ENCODE measurements around the gene SNHG17. TPM values are rescaled to one million over a fixed set of nuclear protein-coding genes. Genes with fewer than 3 reads are reported as not detected.
"Not testable (repeated sequence)": the region's sequence is repeated elsewhere in the genome, so short reads cannot be mapped to it uniquely, and the experiment has no call there.

SNHG17 gene
- total RNA-seq, 1 donor from 2014 or later, result 57.0 TPM

DNA sequence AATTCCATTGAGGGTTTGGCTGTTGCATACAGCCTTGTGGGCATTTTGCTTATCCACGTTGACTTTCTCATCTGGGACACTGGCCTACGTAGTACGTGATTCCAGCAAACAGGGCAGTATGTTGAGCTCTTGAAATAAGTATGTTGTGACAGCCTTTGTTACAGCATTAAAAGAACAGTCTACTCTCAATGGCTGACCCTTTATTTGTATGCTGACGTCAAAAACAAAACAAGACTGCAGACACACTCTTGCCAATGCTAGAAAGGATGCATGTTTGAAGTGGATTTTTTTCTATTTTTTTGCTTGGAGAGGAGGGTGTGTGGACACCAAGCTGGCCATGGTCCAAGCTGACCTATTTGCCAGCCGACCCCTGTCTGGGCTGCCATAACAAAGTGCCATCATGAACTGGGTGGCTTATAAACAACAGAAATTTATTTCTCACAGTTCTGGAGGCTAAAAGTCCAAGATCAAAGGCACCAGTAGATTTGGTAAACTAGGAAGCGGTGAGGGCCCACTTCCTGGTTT lies 10.8 kb upstream of the SNHG17 start:
- H3K4me3 Mint-ChIP-seq, result peak overlapping the region; percentile 91
- no peak for TF ChIP-seq CTCF (conservative IDR thresholded peaks at IDR 0.05)
- no peaks in the 10 kb centered on the region for H3K9me3 Mint-ChIP-seq
- peak overlapping the region; percentile 72 for H3K27ac Mint-ChIP-seq
- DNase-seq (ENCODE audit: extremely low spot score, unreplicated experiment), result no peak
- H3K4me1 Mint-ChIP-seq (ENCODE audit: unreplicated experiment), result peaks cover 26% of the 10 kb centered on the region
- H3K27me3 Mint-ChIP-seq, result peaks cover 14% of the 10 kb centered on the region
- peaks cover 20% of the 10 kb centered on the region for H3K36me3 Mint-ChIP-seq

- Mint-ChIP-seq H3K9me3 (no peaks in the 10 kb centered on the region), H3K4me1 (ENCODE audit: unreplicated experiment) (peaks cover 22% of the 10 kb centered on the region), H3K4me3 (no peak overlapping the region)
These were observed 10.3 kb upstream of the SNHG17 start for GRCh38 chr20:38445381-38445796.

GRCh38 chr20:38441916-38442315 lies 6.8 kb upstream of the SNHG17 start:
- DNase-seq (ENCODE audit: extremely low spot score, unreplicated experiment), result no peak
- Mint-ChIP-seq H3K4me3 (no peak overlapping the region), H3K27me3 (peaks cover 23% of the 10 kb centered on the region), H3K36me3 (no peaks in the 10 kb centered on the region), H3K4me1 (ENCODE audit: unreplicated experiment) (peaks cover 11% of the 10 kb centered on the region), H3K9me3 (no peaks in the 10 kb centered on the region), H3K27ac (no peak overlapping the region)
- TF ChIP-seq CTCF (conservative IDR thresholded peaks at IDR 0.05), result no peak

More at GRCh38 chr20:38445381-38445796, 10.3 kb upstream of the SNHG17 start:
- Mint-ChIP-seq H3K36me3 (peaks cover 15% of the 10 kb centered on the region), H3K27ac (no peak overlapping the region), H3K27me3 (peaks cover 14% of the 10 kb centered on the region)
- TF ChIP-seq CTCF (conservative IDR thresholded peaks at IDR 0.05), result no peak
- no peak for DNase-seq (ENCODE audit: extremely low spot score, unreplicated experiment)

DNA sequence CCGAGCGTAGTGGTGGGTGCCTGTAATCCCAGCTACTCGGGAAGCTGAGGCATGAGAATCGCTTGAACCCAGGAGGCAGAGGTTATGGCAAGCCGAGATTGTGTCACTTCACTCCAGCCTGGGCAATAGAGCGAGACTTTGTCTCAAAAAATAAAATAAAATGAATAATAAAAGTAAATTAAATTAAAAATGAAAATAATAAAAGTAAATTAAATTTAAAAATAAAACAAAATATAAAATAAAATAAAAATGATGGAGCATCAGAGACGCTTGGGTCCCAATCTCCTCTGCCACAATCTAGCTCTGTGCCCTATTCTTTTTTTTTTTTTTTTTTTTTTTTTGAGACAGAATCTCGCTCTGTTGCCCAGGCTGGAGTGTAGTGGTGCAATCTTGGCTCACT lies 6.0 kb upstream of the SNHG17 start:
- H3K27me3 Mint-ChIP-seq, result peaks cover 23% of the 10 kb centered on the region
- H3K36me3 Mint-ChIP-seq; H3K27ac Mint-ChIP-seq; H3K4me3 Mint-ChIP-seq; H3K4me1 Mint-ChIP-seq (ENCODE audit: unreplicated experiment); H3K9me3 Mint-ChIP-seq; DNase-seq (ENCODE audit: extremely low spot score, unreplicated experiment): not testable (repeated sequence)

- Mint-ChIP-seq H3K27ac (no peak overlapping the region), H3K36me3 (peaks cover 9% of the 10 kb centered on the region), H3K9me3 (no peaks in the 10 kb centered on the region), H3K27me3 (peaks cover 21% of the 10 kb centered on the region), H3K4me3 (no peak overlapping the region), H3K4me1 (ENCODE audit: unreplicated experiment) (peaks cover 15% of the 10 kb centered on the region)
- TF ChIP-seq CTCF (conservative IDR thresholded peaks at IDR 0.05), result no peak
- no peak for DNase-seq (ENCODE audit: extremely low spot score, unreplicated experiment)
These were observed 2.7 kb upstream of the SNHG17 start for GRCh38 chr20:38437796-38438195.

- Mint-ChIP-seq H3K4me1 (ENCODE audit: unreplicated experiment) (peaks cover 14% of the 10 kb centered on the region), H3K36me3 (peaks cover 29% of the 10 kb centered on the region), H3K9me3 (no peaks in the 10 kb centered on the region), H3K27ac (peak overlapping the region; percentile 94), H3K4me3 (peak overlapping the region; percentile 98), H3K27me3 (peaks cover 10% of the 10 kb centered on the region)
- peak; percentile 14 for TF ChIP-seq CTCF (conservative IDR thresholded peaks at IDR 0.05)
- no peak for DNase-seq (ENCODE audit: extremely low spot score, unreplicated experiment)
These were observed 419 bp upstream of the SNHG17 start for GRCh38 chr20:38435555-38435939.

Data from type B pancreatic cell (in vitro differentiated cells).